ENCODE results near the gene CUX1. TPM values are rescaled to one million over a fixed set of nuclear protein-coding genes. Genes with fewer than 3 reads are reported as not detected.

Gene CUX1
- total and polyA plus RNA-seq, 2 donors (not counting 1 experiment from before 2014, with no cell fraction given) = 22.7 to 38.1 TPM

DNA sequence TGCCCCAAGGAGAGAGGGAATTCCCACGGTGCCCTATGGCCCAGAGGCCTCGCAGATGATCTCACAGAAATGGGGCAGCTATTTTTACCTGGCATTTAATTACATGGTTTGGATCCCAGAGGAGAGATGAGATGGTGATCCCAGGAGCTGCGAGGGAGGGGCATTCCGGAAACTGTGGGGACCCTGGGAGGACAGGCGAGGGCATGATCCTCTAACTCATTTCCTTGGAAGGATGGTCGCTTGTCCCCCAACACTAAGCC lies 478.7 kb downstream of the CUX1 start:
- no peak overlapping the region for H3K4me3 ChIP-seq (replicated peaks in 1 of 4; ENCODE audit: control extremely low read depth in 1 of 4, insufficient read depth in 1 of 4, low read depth in 3 of 4, low read length in 4 of 4)
- H3K9me3 ChIP-seq (ENCODE audit: control insufficient read depth, insufficient read depth, low read depth, low read length) = no peaks in the 10 kb centered on the region
- H3K4me2 ChIP-seq (ENCODE audit: extremely low read depth, insufficient read depth, low read length) = no peak overlapping the region
- H4K20me1 ChIP-seq (ENCODE audit: control insufficient read depth, extremely low read depth, insufficient read depth, low read length) = no peaks in the 10 kb centered on the region
- H2AFZ ChIP-seq (ENCODE audit: low read length) = no peak overlapping the region
- H3K27ac ChIP-seq (ENCODE audit: insufficient read depth, low read length) = no peak overlapping the region
- TF ChIP-seq EZH2 (IDR thresholded peaks at IDR 0.05; ENCODE audit: low read length, missing control alignments) = no peak
- TF ChIP-seq, protein P1, sequence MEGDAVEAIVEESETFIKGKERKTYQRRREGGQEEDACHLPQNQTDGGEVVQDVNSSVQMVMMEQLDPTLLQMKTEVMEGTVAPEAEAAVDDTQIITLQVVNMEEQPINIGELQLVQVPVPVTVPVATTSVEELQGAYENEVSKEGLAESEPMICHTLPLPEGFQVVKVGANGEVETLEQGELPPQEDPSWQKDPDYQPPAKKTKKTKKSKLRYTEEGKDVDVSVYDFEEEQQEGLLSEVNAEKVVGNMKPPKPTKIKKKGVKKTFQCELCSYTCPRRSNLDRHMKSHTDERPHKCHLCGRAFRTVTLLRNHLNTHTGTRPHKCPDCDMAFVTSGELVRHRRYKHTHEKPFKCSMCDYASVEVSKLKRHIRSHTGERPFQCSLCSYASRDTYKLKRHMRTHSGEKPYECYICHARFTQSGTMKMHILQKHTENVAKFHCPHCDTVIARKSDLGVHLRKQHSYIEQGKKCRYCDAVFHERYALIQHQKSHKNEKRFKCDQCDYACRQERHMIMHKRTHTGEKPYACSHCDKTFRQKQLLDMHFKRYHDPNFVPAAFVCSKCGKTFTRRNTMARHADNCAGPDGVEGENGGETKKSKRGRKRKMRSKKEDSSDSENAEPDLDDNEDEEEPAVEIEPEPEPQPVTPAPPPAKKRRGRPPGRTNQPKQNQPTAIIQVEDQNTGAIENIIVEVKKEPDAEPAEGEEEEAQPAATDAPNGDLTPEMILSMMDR (conservative IDR thresholded peaks at IDR 0.05 in 1 of 2, IDR thresholded peaks at IDR 0.05 in 1 of 2; ENCODE audit: low read depth in 1 of 2, low read length in 2 of 2) = no peak
- H3K27me3 ChIP-seq (ENCODE audit: control insufficient read depth, insufficient read depth, low read length) = peaks cover 6% of the 10 kb centered on the region
- no peak for DNase-seq (ENCODE audit: low read depth in 2 of 2)
- H3K4me1 ChIP-seq (ENCODE audit: control insufficient read depth, extremely low read depth, insufficient read depth, low read length) = no peaks in the 10 kb centered on the region
- no peaks in the 10 kb centered on the region for H3K79me2 ChIP-seq (ENCODE audit: control insufficient read depth, insufficient read depth, low read length)
- no peaks in the 10 kb centered on the region for H3K36me3 ChIP-seq (ENCODE audit: control insufficient read depth, insufficient read depth, low read length)
- no peak overlapping the region for H3K9ac ChIP-seq (ENCODE audit: insufficient read depth, low read length)

GRCh38 chr7:102296514-102296913 lies 479.1 kb downstream of the CUX1 start:
- no peaks in the 10 kb centered on the region for H3K9me3 ChIP-seq (ENCODE audit: control insufficient read depth, insufficient read depth, low read depth, low read length)
- no peak for DNase-seq (ENCODE audit: low read depth in 2 of 2)
- peaks cover 6% of the 10 kb centered on the region for H3K27me3 ChIP-seq (ENCODE audit: control insufficient read depth, insufficient read depth, low read length)
- no peak overlapping the region for H3K4me3 ChIP-seq (replicated peaks in 1 of 4; ENCODE audit: control extremely low read depth in 1 of 4, insufficient read depth in 1 of 4, low read depth in 3 of 4, low read length in 4 of 4)
- H3K4me2 ChIP-seq (ENCODE audit: extremely low read depth, insufficient read depth, low read length) = no peak overlapping the region
- H3K79me2 ChIP-seq (ENCODE audit: control insufficient read depth, insufficient read depth, low read length) = no peaks in the 10 kb centered on the region
- H4K20me1 ChIP-seq (ENCODE audit: control insufficient read depth, extremely low read depth, insufficient read depth, low read length) = no peaks in the 10 kb centered on the region
- H3K9ac ChIP-seq (ENCODE audit: insufficient read depth, low read length) = no peak overlapping the region
- no peak overlapping the region for H3K27ac ChIP-seq (ENCODE audit: insufficient read depth, low read length)
- no peak overlapping the region for H2AFZ ChIP-seq (ENCODE audit: low read length)
- no peaks in the 10 kb centered on the region for H3K4me1 ChIP-seq (ENCODE audit: control insufficient read depth, extremely low read depth, insufficient read depth, low read length)
- TF ChIP-seq EZH2 (IDR thresholded peaks at IDR 0.05; ENCODE audit: low read length, missing control alignments) = no peak
- TF ChIP-seq, protein P1 (conservative IDR thresholded peaks at IDR 0.05 in 1 of 2, IDR thresholded peaks at IDR 0.05 in 1 of 2; ENCODE audit: low read depth in 1 of 2, low read length in 2 of 2) = no peak
- no peaks in the 10 kb centered on the region for H3K36me3 ChIP-seq (ENCODE audit: control insufficient read depth, insufficient read depth, low read length)

GRCh38 chr7:102297487-102298218 lies 480.2 kb downstream of the CUX1 start:
- Histone ChIP-seq H3K4me1 (ENCODE audit: control insufficient read depth, extremely low read depth, insufficient read depth, low read length) (no peaks in the 10 kb centered on the region), H3K27ac (ENCODE audit: insufficient read depth, low read length) (no peak overlapping the region), H3K27me3 (ENCODE audit: control insufficient read depth, insufficient read depth, low read length) (peaks cover 1% of the 10 kb centered on the region), H3K4me3 (replicated peaks in 1 of 4; ENCODE audit: control extremely low read depth in 1 of 4, insufficient read depth in 1 of 4, low read depth in 3 of 4, low read length in 4 of 4) (no peak overlapping the region), H3K9me3 (ENCODE audit: control insufficient read depth, insufficient read depth, low read depth, low read length) (no peaks in the 10 kb centered on the region), H4K20me1 (ENCODE audit: control insufficient read depth, extremely low read depth, insufficient read depth, low read length) (no peaks in the 10 kb centered on the region), H2AFZ (ENCODE audit: low read length) (no peak overlapping the region), H3K9ac (ENCODE audit: insufficient read depth, low read length) (no peak overlapping the region), H3K36me3 (ENCODE audit: control insufficient read depth, insufficient read depth, low read length) (no peaks in the 10 kb centered on the region), H3K79me2 (ENCODE audit: control insufficient read depth, insufficient read depth, low read length) (no peaks in the 10 kb centered on the region), H3K4me2 (ENCODE audit: extremely low read depth, insufficient read depth, low read length) (no peak overlapping the region)
- DNase-seq (ENCODE audit: low read depth in 2 of 2) = no peak
- no peak for TF ChIP-seq EZH2 (IDR thresholded peaks at IDR 0.05; ENCODE audit: low read length, missing control alignments)

Data from fibroblast of lung (primary cell).